Effector CD4-positive, alpha-beta T cell (primary cell): ENCODE measurements around the gene RNF152.
"Not testable (repeated sequence)": the region's sequence is repeated elsewhere in the genome, so short reads cannot be mapped to it uniquely, and the experiment has no call there.

Experiments used
- DNase-seq: peaks from one replicate; pipeline ENCODE4 v3.0.0-alpha.2; 2020

The RNF152 gene

DNA sequence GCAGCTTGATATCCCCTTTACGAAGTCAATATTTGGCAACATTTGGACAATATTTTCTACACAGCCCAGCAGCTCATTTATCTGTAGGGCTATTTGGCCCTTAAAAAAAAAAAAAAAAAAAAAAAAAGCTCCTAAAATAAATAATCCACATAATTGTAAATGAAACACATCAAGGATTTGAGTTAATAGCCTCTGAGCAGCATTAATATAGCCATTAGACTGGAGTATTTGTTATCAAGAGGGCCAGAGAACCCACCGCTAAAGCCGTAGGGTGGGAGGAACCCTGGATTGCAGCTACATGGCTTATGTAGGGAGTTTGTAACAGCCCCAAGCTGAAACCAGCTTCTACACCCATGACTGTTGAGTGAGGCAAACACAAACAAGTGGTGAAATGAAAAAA lies 84.5 kb downstream of the RNF152 start:
- no peak for DNase-seq

DNA sequence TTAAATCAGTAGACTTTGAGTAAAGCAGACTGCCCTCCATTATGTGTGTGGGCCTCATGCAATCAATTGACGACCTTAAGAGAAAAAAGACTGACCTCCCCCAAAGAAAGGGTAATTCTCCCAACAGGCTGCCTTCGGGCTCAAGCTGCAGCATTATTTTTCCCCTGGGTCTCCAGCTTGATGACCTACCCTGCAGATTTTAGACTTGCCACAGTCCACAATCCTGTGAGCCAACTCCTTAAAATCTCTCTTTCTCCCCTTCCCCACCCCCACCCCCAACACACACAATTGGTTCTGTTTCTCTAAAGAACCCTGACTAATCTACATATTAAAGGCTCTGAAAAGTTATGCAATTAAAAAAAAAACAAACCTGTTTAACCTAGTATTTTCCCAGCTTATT lies 89.4 kb downstream of the RNF152 start:
- no peak for DNase-seq

DNA sequence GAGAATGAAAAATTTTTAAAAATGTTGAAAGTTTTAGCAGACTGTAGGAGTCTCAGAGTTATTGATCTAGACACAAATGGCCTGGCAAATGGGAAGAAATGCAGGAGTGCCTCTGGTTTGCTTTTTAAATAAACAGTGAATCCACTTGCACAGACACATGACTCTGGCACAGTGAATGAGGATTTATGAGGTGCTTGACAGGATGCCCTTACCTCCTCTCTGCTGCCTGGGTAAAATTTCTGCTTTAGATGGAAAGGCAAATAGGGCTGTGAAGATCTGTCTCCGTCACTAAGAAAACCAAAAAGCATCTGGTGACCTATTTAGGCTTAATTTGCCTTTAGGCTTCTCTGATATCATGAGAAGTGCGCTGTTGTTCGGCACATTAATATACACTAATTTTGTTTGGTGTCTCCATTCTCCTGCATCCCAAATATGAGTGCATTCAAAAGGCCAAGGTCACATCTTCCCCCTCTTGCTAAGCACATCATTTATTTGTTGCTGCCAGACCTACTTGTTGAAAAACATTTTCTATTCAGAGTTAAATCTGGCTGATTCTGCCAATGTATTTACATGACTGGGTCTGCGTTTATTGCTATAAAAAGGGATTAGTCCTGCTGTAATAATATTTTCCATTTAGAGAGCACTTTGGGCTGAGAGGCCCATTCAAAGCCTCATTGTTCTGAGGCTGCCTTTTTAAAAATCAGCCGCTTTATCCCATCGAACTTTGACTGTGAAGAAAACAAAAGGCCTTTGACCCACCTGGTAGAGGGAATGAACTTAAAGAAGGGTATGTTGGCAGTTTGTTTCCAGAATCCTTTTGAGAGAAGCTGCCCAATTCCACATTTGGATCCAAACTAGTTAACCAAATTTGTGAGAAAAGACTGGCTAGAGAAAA lies 94.9 kb downstream of the RNF152 start:
- DNase-seq, result no peak

DNA sequence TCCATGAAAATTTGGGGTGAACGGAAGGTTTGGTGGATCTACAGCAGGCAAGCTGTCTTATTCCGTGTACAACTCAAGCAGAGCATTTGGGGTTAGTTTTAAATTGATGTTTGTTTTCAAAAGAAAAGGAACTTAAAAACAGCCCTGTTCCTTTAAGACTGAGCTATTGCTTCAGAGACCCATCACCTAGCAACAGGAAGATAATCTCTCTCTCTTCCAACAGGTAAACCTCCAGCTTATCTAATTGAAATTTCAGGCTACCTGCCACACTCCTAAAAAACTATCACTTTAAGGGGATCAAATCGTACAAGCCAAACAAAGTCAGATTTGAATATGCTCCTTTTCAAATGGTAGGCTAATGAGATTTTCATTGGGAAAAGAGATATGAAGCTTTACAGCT lies 101.8 kb downstream of the RNF152 start:
- no peak for DNase-seq

DNA sequence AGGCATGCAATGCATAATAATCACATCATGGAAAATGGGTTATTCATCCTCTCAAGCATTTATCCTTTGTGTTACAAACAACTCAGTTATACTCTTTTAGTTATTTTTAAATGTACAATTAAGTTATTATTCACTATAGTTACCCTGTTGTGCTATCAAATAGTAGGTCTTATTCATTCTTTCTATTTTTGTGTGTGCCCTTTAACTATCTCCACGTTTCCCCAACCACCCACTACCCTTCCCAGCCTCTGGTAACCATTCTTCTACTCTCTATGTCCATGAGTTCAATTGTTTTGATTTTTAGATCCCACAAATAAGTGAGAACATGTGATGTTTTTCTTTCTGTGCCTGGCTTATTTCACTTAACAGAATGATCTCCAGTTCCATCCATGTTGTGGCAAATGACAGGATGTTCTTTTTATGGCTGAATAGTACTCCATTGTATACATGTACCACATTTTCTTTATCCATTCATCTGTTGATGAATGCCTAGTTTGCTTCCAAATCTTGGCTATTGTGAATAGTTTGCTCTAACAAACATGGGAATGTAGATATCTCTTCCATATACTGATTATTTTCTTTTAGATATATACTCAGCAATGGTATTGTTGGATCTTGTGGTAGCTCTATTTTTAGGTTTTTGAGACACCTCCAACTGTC lies 105.7 kb downstream of the RNF152 start:
- not testable (repeated sequence) for DNase-seq

DNA sequence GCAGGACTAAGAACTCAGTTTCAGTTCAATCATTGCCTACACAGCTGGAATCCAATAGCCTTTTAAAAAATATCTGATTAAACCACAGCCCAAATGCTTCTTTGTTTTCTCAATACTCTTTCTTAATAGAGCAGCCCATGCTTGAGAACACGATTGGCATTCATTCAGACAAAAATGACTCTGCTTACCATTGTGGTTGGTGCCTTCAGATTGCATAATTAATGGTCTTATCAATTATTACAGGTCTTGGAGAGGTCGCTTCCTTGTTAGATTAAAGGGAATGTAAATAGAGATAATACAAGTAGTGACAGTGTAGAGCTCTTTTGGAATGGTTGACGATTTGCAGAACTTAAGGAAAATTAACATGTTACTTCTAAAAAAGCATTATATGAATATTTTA lies 107.2 kb downstream of the RNF152 start:
- no peak for DNase-seq

DNA sequence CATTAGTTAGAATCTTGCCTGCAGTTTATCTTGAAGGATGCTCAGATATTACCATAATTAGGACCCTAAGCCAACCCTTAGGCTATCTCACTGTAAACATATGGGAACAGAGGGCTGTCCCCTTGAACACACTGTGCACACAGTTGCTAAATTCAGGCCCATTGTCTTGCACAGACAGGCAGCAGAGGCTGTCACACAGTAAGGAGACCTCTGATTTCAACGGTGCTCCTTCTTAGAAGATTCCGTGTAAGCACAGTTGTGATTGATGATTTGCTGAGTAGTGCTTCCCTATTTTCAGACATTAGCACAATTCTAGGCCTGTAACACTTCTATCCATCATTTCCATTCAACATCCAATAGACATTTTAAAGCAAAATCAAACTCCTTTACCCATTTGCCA lies 108.0 kb downstream of the RNF152 start:
- no peak for DNase-seq

DNA sequence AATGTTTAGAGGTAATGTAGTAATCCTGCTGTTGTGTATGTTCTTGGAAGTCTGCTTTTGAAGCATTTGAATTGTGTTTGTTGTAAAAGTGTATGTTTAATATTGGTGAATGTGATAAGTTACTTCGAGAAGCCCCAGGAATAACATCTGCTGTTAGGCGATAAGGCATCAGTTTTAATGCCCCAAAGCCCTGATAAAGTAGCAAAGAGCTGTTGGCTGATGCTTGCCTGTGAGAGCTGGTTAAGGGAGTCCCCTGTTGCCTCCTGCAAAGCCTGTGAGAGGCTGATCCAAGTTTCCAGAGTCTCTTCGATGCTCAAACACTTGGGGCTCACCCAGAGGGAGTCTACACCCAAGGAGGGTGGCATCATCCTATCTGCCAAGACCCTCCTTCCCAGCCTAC lies 110.3 kb downstream of the RNF152 start:
- no peak for DNase-seq

DNA sequence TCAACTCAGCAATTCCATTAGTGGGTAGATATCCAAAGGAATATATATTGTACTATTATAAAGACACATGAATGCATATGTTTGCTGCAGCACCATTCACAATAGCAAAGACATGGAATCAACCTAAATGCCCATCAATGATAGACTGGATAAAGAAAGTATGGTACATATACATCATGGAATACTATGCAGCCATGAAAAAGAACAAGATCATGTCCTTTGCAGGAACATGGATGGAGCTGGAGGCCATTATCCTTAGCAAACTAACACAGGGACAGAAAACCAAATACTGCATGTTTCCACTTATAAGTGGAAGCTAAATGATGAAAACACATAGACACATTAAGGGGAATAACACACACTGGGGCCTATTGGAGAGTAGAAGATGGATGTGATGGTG lies 116.6 kb downstream of the RNF152 start:
- not testable (repeated sequence) for DNase-seq

DNA sequence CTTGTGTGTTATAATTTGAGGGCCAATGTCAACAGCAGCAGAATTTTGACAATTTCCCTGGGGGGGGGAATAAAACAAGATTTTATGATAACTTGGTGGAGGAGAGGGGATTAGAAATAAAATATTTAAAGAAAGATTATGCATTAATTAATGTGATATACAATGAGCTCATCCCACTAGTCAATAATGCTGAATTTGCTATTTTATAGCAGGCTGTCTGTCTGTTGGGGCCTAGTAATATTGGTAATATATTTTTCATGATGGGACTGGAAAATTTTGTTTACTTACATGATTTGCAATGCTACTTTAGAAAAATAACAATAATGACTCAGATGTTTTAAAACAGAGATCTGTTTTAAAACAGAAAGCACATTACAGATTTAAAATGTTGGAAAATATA lies 118.0 kb downstream of the RNF152 start:
- no peak for DNase-seq

DNA sequence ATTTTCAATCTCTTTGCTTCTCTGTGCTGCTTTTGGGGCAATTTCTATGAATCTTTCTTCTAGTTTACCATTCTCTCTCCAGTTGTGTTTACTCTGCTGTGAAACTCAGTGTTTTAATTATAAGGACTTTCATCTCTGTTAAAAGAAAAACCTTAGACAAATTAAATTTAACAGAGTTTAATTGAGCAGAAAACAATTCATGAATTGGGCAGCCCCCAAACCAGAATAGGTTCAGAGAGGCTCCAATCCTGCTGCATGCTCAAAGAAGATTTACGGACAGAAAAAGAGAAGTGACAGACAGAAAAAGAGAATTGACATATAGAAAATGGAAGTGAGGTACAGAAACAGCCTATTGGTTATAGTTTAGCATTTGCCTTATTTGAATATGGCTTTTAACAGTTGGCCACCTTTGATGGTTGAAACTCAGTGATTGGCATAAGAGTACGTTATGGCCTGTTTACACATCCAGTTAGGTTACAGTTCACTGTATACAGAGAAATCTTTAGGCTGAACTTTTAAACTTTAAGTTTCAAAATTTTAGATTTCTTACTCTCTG lies 120.4 kb downstream of the RNF152 start:
- DNase-seq, result no peak

DNA sequence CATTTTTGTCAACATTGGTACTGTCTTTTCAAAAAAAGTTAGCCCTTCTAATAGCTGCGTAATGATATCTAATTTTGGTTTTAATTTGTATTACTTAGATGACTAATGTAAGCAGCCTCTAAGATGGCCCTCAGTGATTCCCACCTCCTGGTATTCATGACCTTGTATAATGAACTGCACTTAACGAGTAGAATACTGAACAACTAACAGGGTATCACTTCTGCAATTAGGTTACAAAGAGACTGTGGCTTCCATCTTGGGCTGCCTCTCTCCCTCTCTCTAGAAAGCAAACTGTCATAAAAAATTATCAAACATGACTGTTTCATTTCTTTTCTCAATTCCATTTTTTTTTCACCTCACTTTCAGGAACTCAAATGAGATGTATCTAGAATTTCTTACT lies 120.9 kb downstream of the RNF152 start:
- DNase-seq, result no peak

DNA sequence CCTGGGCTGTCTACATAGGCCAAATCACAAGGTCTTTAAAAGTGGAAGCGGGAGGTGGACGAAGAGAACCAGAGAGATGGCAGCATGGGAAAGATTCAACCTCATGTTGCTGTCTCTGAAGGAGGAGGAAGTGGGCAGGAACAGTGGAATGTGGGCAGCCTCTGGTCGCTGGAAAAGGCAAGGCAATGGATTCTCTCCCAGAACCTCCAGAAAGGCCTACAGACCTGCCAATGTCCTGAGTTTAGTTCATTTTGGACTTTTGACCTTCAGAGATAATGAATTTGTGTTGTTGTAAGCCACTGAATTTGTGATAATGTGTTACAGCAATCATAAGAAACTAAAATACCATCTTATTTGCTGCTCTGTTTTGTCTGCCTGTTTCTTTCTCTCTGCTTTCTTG lies 122.5 kb downstream of the RNF152 start:
- no peak for DNase-seq

DNA sequence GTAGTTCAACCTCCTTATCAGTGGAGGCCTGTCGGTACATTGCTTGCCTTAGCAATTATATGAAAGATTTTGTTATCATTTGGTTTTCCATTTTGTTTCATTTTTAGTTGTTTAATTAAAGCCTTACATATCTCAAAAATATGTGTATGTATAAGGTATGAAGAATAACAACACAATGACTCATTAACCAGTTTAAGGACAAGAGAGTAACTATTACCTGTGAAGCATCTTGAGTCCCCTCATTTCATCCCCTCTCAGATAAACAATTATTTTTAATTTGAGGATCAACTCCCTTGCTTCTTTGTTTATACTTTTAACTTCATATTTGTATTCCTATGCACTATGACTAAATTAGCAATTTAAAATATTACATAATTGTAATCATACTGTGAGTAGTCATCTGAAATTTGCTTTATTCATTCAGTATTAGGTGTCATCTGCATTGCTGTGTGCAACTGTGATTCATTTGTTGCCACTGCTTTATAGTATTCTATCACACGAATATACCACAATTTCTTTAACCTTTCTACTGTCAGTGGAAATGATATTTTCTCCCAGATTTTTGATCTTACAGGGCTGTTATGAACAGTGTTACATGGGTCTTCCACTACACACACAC lies 126.4 kb downstream of the RNF152 start:
- no peak for DNase-seq

DNA sequence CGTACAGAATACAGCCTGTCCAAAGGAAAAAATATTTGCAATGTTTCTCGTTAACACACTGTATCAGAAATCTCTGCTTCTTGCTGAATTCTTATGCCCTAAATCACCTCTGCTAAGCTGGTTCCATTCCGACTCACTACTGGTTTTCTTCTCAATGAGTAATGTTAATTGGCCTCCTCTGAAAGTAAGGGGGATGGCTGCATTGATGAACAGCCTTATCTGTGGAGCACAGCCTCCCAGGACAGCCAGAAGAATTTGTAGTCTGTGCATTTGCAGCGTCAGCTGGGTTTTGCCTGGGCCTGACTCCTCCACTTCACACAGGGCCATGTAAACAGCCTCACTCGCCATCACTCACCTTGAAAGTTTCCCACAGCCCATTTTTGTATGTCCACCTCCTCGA lies 127.7 kb downstream of the RNF152 start:
- DNase-seq, result no peak

DNA sequence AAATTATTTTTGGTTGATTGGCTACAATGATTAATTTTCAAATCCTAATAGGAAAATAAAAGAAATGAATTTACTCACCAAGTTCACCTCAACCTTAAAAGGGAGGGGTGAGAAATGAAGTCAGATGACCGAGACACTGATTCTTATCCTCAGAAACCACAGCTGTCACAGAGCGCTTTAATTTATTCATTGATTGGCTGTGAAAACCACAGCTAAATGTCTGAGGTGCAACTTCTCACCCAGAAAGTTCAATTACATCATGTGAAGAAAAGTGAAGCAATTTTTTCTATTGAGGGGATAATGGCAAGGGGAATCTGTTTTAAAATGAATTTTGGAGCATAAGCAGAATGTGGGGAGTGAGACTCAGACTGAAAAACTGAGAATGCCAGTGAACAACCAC lies 128.4 kb downstream of the RNF152 start:
- DNase-seq, result no peak

DNA sequence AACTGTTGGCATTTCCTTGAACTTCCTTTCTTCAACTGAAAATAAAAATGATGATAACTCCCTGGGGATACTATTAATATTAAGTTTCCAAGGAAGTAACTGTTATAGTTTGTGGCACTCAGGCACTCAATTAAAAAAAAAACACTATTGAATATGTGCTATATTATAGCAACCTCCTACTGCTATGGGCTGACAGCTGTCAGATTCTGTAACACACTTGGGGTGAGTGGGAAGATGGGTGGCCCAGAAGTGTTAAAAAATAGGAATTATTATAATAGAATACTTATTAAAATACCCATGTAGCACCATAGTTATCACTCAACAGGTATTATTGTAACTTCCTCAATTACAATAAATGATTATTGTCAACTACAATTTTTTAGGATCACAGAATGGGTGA lies 130.9 kb downstream of the RNF152 start:
- DNase-seq, result no peak
